ENCODE results near the gene LRRC4B.

Gene LRRC4B

DNA sequence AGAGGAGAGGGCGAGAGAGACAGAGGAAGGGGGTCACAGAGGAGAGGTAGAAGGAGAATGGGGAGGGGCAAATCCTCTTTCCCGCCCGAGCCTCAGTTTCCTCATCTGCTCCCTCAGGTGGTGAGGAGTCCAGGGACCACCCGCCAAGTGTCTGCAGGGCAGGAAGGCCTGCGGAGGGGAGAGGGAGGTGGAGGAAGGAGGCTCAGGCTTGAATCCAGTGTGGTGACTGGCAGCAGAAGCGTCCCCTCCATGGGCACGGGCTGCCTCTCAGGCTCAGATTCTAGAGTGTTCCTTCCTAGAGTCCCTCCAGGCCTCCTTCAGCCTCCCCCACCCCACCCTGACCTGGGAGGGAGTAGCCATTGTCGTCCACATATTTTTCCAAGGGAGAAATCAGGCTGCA lies 75.1 kb downstream of the LRRC4B start:
- Histone ChIP-seq H3K36me3 (ENCODE audit: control insufficient read depth in 2 of 2, insufficient read depth in 1 of 2, low read length in 2 of 2) (peaks cover 0 to 3% of the 10 kb centered on the region in 2 experiments; a peak in 1 of 3 replicates), H3K4me1 (ENCODE audit: control insufficient read depth, insufficient read depth, low read length) (no peaks in the 10 kb centered on the region), H3K27ac (ENCODE audit: extremely low read depth, low read depth, low read length) (no peak overlapping the region), H3K9me3 (ENCODE audit: control insufficient read depth, insufficient read depth, low read depth, low read length) (no peaks in the 10 kb centered on the region), H3K4me3 (ENCODE audit: low read depth, low read length) (no peak overlapping the region)
- POLR2A ChIA-PET = no interaction called here
- CTCF ChIA-PET = no interaction called here
- no peak for TF ChIP-seq ZNF426 (tag by site-specific recombination; IDR thresholded peaks at IDR 0.05)
- TF ChIP-seq, protein P1, sequence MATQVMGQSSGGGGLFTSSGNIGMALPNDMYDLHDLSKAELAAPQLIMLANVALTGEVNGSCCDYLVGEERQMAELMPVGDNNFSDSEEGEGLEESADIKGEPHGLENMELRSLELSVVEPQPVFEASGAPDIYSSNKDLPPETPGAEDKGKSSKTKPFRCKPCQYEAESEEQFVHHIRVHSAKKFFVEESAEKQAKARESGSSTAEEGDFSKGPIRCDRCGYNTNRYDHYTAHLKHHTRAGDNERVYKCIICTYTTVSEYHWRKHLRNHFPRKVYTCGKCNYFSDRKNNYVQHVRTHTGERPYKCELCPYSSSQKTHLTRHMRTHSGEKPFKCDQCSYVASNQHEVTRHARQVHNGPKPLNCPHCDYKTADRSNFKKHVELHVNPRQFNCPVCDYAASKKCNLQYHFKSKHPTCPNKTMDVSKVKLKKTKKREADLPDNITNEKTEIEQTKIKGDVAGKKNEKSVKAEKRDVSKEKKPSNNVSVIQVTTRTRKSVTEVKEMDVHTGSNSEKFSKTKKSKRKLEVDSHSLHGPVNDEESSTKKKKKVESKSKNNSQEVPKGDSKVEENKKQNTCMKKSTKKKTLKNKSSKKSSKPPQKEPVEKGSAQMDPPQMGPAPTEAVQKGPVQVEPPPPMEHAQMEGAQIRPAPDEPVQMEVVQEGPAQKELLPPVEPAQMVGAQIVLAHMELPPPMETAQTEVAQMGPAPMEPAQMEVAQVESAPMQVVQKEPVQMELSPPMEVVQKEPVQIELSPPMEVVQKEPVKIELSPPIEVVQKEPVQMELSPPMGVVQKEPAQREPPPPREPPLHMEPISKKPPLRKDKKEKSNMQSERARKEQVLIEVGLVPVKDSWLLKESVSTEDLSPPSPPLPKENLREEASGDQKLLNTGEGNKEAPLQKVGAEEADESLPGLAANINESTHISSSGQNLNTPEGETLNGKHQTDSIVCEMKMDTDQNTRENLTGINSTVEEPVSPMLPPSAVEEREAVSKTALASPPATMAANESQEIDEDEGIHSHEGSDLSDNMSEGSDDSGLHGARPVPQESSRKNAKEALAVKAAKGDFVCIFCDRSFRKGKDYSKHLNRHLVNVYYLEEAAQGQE (tag by site-specific recombination; IDR thresholded peaks at IDR 0.05) = no peak
- no peak for TF ChIP-seq KLF9 (tag by site-specific recombination; IDR thresholded peaks at IDR 0.05; ENCODE audit: low read depth)
- TF ChIP-seq MEIS1 (CRISPR knock-in tag; IDR thresholded peaks at IDR 0.05; ENCODE audit: borderline replicate concordance) = no peak
- TF ChIP-seq ZNF768 (tag by site-specific recombination; IDR thresholded peaks at IDR 0.05) = no peak
- TF ChIP-seq ZNF561 (tag by site-specific recombination; IDR thresholded peaks at IDR 0.05; ENCODE audit: borderline replicate concordance) = no peak
- TF ChIP-seq ZNF366 (tag by site-specific recombination; conservative IDR thresholded peaks at IDR 0.05) = no peak
- TF ChIP-seq ZFP41 (tag by site-specific recombination; IDR thresholded peaks at IDR 0.05; ENCODE audit: borderline replicate concordance) = no peak
- TF ChIP-seq ZXDB (tag by site-specific recombination; IDR thresholded peaks at IDR 0.05) = no peak

DNA sequence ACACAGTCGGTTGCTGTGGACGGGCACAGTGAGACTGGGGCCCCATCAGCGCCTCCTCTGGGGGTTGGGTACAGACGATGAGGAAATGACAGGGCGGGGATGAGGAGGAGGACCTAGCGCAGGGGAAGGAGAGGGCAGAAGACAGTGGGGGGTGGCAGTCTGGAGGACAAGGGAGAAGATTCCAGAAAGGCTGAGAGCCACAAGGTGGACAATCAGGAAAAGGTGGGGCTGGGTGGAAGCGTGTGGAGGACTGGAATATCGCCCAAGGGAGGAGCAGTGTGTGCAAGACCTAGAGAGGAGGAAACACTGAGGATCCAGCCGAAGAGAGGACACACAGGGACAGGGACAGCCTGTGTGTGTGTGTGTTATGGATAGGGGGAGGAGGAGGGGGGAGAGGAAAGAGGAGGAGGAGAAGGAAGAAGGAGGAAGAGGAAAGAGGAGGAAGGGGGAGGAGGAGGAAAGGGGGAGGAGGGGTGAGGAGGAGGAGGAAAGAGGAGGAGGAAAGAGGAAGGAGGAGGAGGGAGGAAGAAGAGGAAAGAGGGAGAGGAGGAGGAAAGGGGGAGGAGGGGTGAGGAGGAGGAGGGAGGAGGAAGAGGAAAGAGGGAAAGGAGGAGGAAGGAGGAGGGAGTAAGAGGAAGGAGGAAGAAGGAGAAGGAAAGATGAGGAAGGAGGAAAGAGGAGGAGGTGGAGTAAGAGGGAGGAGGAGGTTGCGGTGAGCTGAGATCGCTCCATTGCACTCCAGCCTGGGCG lies 75.8 kb downstream of the LRRC4B start:
- H3K4me1 ChIP-seq (ENCODE audit: control insufficient read depth, insufficient read depth, low read length) = no peaks in the 10 kb centered on the region
- H3K27ac ChIP-seq (ENCODE audit: extremely low read depth, low read depth, low read length) = no peak overlapping the region
- no peak overlapping the region for H3K4me3 ChIP-seq (ENCODE audit: low read depth, low read length)
- CTCF ChIA-PET = no interaction called here
- peaks cover 0 to 3% of the 10 kb centered on the region in 2 experiments; a peak in 1 of 3 replicates for H3K36me3 ChIP-seq (ENCODE audit: control insufficient read depth in 2 of 2, insufficient read depth in 1 of 2, low read length in 2 of 2)
- POLR2A ChIA-PET = no interaction called here
- H3K9me3 ChIP-seq (ENCODE audit: control insufficient read depth, insufficient read depth, low read depth, low read length) = no peaks in the 10 kb centered on the region
- TF ChIP-seq ZFP69B (tag by site-specific recombination; IDR thresholded peaks at IDR 0.05) (no peak), HOXA7 (CRISPR knock-in tag; IDR thresholded peaks at IDR 0.05; ENCODE audit: borderline replicate concordance) (no peak), ZNF830 (tag by site-specific recombination; IDR thresholded peaks at IDR 0.05; ENCODE audit: low read depth) (no peak), ZNF660 (tag by site-specific recombination; IDR thresholded peaks at IDR 0.05) (0 out of 2 replicates have a peak, but pooled peaks have one; percentile 63), ZNF24 (tag by site-specific recombination; IDR thresholded peaks at IDR 0.05) (no peak), ZNF530 (tag by site-specific recombination; IDR thresholded peaks at IDR 0.05; ENCODE audit: low read depth) (0 out of 2 replicates have a peak, but pooled peaks have one; percentile 25), ZIC2 (tag by site-specific recombination; IDR thresholded peaks at IDR 0.05) (peak; percentile 45), GLIS1 (tag by site-specific recombination; IDR thresholded peaks at IDR 0.05) (peak; percentile 76), MZF1 (tag by site-specific recombination; IDR thresholded peaks at IDR 0.05; ENCODE audit: borderline replicate concordance) (no peak), ZNF654 (tag by site-specific recombination; IDR thresholded peaks at IDR 0.05; ENCODE audit: low read depth) (no peak)
- TF ChIP-seq, protein P2, sequence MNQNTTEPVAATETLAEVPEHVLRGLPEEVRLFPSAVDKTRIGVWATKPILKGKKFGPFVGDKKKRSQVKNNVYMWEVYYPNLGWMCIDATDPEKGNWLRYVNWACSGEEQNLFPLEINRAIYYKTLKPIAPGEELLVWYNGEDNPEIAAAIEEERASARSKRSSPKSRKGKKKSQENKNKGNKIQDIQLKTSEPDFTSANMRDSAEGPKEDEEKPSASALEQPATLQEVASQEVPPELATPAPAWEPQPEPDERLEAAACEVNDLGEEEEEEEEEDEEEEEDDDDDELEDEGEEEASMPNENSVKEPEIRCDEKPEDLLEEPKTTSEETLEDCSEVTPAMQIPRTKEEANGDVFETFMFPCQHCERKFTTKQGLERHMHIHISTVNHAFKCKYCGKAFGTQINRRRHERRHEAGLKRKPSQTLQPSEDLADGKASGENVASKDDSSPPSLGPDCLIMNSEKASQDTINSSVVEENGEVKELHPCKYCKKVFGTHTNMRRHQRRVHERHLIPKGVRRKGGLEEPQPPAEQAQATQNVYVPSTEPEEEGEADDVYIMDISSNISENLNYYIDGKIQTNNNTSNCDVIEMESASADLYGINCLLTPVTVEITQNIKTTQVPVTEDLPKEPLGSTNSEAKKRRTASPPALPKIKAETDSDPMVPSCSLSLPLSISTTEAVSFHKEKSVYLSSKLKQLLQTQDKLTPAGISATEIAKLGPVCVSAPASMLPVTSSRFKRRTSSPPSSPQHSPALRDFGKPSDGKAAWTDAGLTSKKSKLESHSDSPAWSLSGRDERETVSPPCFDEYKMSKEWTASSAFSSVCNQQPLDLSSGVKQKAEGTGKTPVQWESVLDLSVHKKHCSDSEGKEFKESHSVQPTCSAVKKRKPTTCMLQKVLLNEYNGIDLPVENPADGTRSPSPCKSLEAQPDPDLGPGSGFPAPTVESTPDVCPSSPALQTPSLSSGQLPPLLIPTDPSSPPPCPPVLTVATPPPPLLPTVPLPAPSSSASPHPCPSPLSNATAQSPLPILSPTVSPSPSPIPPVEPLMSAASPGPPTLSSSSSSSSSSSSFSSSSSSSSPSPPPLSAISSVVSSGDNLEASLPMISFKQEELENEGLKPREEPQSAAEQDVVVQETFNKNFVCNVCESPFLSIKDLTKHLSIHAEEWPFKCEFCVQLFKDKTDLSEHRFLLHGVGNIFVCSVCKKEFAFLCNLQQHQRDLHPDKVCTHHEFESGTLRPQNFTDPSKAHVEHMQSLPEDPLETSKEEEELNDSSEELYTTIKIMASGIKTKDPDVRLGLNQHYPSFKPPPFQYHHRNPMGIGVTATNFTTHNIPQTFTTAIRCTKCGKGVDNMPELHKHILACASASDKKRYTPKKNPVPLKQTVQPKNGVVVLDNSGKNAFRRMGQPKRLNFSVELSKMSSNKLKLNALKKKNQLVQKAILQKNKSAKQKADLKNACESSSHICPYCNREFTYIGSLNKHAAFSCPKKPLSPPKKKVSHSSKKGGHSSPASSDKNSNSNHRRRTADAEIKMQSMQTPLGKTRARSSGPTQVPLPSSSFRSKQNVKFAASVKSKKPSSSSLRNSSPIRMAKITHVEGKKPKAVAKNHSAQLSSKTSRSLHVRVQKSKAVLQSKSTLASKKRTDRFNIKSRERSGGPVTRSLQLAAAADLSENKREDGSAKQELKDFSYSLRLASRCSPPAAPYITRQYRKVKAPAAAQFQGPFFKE (tag by site-specific recombination; IDR thresholded peaks at IDR 0.05; ENCODE audit: borderline replicate concordance) = no peak
- TF ChIP-seq, protein P3, sequence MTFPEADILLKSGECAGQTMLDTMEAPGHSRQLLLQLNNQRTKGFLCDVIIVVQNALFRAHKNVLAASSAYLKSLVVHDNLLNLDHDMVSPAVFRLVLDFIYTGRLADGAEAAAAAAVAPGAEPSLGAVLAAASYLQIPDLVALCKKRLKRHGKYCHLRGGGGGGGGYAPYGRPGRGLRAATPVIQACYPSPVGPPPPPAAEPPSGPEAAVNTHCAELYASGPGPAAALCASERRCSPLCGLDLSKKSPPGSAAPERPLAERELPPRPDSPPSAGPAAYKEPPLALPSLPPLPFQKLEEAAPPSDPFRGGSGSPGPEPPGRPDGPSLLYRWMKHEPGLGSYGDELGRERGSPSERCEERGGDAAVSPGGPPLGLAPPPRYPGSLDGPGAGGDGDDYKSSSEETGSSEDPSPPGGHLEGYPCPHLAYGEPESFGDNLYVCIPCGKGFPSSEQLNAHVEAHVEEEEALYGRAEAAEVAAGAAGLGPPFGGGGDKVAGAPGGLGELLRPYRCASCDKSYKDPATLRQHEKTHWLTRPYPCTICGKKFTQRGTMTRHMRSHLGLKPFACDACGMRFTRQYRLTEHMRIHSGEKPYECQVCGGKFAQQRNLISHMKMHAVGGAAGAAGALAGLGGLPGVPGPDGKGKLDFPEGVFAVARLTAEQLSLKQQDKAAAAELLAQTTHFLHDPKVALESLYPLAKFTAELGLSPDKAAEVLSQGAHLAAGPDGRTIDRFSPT (tag by site-specific recombination; IDR thresholded peaks at IDR 0.05) = 0 out of 2 replicates have a peak, but pooled peaks have one; percentile 40
- TF ChIP-seq, protein P4, sequence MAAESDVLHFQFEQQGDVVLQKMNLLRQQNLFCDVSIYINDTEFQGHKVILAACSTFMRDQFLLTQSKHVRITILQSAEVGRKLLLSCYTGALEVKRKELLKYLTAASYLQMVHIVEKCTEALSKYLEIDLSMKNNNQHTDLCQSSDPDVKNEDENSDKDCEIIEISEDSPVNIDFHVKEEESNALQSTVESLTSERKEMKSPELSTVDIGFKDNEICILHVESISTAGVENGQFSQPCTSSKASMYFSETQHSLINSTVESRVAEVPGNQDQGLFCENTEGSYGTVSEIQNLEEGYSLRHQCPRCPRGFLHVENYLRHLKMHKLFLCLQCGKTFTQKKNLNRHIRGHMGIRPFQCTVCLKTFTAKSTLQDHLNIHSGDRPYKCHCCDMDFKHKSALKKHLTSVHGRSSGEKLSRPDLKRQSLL (tag by site-specific recombination; IDR thresholded peaks at IDR 0.05) = no peak
